HepG2 (cell line): ENCODE results near the gene PAQR7. TPM values are rescaled to one million over a fixed set of nuclear protein-coding genes. Genes with fewer than 3 reads are reported as not detected.

Source experiments
- ATF7-NPFF ChIP-seq: sonication (generic); formaldehyde crosslinking; IDR thresholded peaks from 2 replicates; pipeline ENCODE4 v1.8.1; 2023; ENCODE audit warnings: mild to moderate bottlenecking, low read depth, missing genetic modification reagents, moderate library complexity
- ETV6 ChIP-seq: sonication (generic); formaldehyde crosslinking; conservative IDR thresholded peaks from 2 replicates; pipeline ENCODE4 v1.4.0; 2020; ENCODE audit warnings: missing genetic modification reagents
- GRHL1 ChIP-seq: sonication (generic); formaldehyde crosslinking; conservative IDR thresholded peaks from 2 replicates; pipeline ENCODE4 v1.8.0; 2022; ENCODE audit warnings: missing genetic modification reagents
- PREB ChIP-seq: sonication (generic); formaldehyde crosslinking; IDR thresholded peaks from 2 replicates; pipeline ENCODE4 v1.4.0; 2020; ENCODE audit warnings: missing genetic modification reagents
- SAFB2 ChIP-seq: sonication (generic); formaldehyde crosslinking; IDR thresholded peaks from 2 replicates; pipeline ENCODE4 v1.5.1; 2020; ENCODE audit warnings: missing genetic modification reagents, low read depth, mild to moderate bottlenecking, borderline replicate concordance
- TEAD2 ChIP-seq: sonication (generic); formaldehyde crosslinking; IDR thresholded peaks from 2 replicates; pipeline ENCODE4 v1.9.0; 2021; ENCODE audit warnings: missing genetic modification reagents
- ZBED4 ChIP-seq: sonication (generic); formaldehyde crosslinking; IDR thresholded peaks from 2 replicates; pipeline ENCODE4 v1.4.0; 2020; ENCODE audit warnings: missing genetic modification reagents, borderline replicate concordance
- ZNF543 ChIP-seq: sonication (generic); formaldehyde crosslinking; IDR thresholded peaks from 2 replicates; pipeline ENCODE4 v1.4.0; 2020; ENCODE audit warnings: mild to moderate bottlenecking, missing genetic modification reagents
- ZNF768 ChIP-seq: sonication (generic); formaldehyde crosslinking; IDR thresholded peaks from 2 replicates; pipeline ENCODE4 v1.4.0; 2020; ENCODE audit warnings: missing genetic modification reagents
- ZNF777 ChIP-seq: sonication (generic); formaldehyde crosslinking; IDR thresholded peaks from 2 replicates; pipeline ENCODE4 v1.4.0; 2020; ENCODE audit warnings: missing genetic modification reagents
- polyA plus RNA-seq, 8 experiments: library from polyadenylated mRNA; depleted of rRNA in 3 of 8; stranded (reverse) in 7 of 8; unstranded in 1 of 8; fragments of >200 nt; fragmentation: Illumina TruSeq in 4 of 8; extraction: Trizol in 4 of 8; gene quantifications; 2 replicates each; pipeline versions ENCODE4 v1.2.1 to v1.2.3, GENCODE V29; 2011 to 2016; ENCODE audit warnings: low read depth in 4 of 8, missing spikeins in 1 of 8, mixed read lengths in 1 of 8; ENCODE audit not compliant: insufficient read depth in 1 of 8
- total RNA-seq, 5 experiments: library from RNA; depleted of rRNA; stranded (reverse); fragments of >200 nt; fragmentation: Illumina TruSeq; extraction: Trizol; gene quantifications; 2 replicates each; pipeline ENCODE4 v1.2.3, GENCODE V29; 2016; ENCODE audit warnings: low read depth in 1 of 5
- TF ChIP-seq, protein P1 (sequence below): sonication (generic); formaldehyde crosslinking; IDR thresholded peaks from 2 replicates; pipeline ENCODE4 v1.4.0; 2020; ENCODE audit warnings: missing genetic modification reagents
- TF ChIP-seq, protein P2 (sequence below): sonication (generic); formaldehyde crosslinking; IDR thresholded peaks from 2 replicates; pipeline ENCODE4 v1.4.0; 2020; ENCODE audit warnings: mild to moderate bottlenecking, missing genetic modification reagents, borderline replicate concordance

The PAQR7 gene
- total and polyA plus RNA-seq, 2 of the 13 experiments (the other 11 are each of a cell fraction or from before 2014, with no cell fraction given), result 13.2 to 16.6 TPM

GRCh38 chr1:25861316-25862286, 13.9 kb downstream of the PAQR7 start (continued):
- TF ChIP-seq ZBED4, result no peak
- TF ChIP-seq, protein P1, sequence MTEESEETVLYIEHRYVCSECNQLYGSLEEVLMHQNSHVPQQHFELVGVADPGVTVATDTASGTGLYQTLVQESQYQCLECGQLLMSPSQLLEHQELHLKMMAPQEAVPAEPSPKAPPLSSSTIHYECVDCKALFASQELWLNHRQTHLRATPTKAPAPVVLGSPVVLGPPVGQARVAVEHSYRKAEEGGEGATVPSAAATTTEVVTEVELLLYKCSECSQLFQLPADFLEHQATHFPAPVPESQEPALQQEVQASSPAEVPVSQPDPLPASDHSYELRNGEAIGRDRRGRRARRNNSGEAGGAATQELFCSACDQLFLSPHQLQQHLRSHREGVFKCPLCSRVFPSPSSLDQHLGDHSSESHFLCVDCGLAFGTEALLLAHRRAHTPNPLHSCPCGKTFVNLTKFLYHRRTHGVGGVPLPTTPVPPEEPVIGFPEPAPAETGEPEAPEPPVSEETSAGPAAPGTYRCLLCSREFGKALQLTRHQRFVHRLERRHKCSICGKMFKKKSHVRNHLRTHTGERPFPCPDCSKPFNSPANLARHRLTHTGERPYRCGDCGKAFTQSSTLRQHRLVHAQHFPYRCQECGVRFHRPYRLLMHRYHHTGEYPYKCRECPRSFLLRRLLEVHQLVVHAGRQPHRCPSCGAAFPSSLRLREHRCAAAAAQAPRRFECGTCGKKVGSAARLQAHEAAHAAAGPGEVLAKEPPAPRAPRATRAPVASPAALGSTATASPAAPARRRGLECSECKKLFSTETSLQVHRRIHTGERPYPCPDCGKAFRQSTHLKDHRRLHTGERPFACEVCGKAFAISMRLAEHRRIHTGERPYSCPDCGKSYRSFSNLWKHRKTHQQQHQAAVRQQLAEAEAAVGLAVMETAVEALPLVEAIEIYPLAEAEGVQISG (CRISPR knock-in tag), result peak; percentile 40; the same call in 1 of the 2 replicates
- TF ChIP-seq SAFB2, result no peak
- no peak for TF ChIP-seq PREB (CRISPR knock-in tag)
- TF ChIP-seq TEAD2, result no peak
- TF ChIP-seq GRHL1, result no peak
- TF ChIP-seq ETV6 (CRISPR knock-in tag), result peak; percentile 87
- no peak for TF ChIP-seq ZNF543
- TF ChIP-seq, protein P2, sequence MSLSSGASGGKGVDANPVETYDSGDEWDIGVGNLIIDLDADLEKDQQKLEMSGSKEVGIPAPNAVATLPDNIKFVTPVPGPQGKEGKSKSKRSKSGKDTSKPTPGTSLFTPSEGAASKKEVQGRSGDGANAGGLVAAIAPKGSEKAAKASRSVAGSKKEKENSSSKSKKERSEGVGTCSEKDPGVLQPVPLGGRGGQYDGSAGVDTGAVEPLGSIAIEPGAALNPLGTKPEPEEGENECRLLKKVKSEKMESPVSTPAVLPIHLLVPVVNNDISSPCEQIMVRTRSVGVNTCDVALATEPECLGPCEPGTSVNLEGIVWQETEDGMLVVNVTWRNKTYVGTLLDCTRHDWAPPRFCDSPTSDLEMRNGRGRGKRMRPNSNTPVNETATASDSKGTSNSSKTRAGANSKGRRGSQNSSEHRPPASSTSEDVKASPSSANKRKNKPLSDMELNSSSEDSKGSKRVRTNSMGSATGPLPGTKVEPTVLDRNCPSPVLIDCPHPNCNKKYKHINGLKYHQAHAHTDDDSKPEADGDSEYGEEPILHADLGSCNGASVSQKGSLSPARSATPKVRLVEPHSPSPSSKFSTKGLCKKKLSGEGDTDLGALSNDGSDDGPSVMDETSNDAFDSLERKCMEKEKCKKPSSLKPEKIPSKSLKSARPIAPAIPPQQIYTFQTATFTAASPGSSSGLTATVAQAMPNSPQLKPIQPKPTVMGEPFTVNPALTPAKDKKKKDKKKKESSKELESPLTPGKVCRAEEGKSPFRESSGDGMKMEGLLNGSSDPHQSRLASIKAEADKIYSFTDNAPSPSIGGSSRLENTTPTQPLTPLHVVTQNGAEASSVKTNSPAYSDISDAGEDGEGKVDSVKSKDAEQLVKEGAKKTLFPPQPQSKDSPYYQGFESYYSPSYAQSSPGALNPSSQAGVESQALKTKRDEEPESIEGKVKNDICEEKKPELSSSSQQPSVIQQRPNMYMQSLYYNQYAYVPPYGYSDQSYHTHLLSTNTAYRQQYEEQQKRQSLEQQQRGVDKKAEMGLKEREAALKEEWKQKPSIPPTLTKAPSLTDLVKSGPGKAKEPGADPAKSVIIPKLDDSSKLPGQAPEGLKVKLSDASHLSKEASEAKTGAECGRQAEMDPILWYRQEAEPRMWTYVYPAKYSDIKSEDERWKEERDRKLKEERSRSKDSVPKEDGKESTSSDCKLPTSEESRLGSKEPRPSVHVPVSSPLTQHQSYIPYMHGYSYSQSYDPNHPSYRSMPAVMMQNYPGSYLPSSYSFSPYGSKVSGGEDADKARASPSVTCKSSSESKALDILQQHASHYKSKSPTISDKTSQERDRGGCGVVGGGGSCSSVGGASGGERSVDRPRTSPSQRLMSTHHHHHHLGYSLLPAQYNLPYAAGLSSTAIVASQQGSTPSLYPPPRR (CRISPR knock-in tag), result peak; percentile 45; the same call in 1 of the 2 replicates
- no peak for TF ChIP-seq ZNF768
- no peak for TF ChIP-seq ATF7-NPFF (CRISPR knock-in tag)
- TF ChIP-seq ZNF777 (CRISPR knock-in tag), result no peak
